Karpas-422 (cell line): ENCODE measurements around the gene USP25. TPM values are rescaled to one million over a fixed set of nuclear protein-coding genes. Genes with fewer than 3 reads are reported as not detected.

Experiments used
- DNase-seq: peaks from one replicate; pipeline ENCODE4 v3.0.0-alpha.2; 2015
- H2AFZ ChIP-seq: fragments of 200-600 bp; sonication (generic); 2 replicates; pipeline ENCODE4 v1.6.1; 2014; ENCODE audit warnings: antibody characterized with exemption, low read length, mixed read lengths
- H3K27ac ChIP-seq: fragments of 200-600 bp; sonication (generic); 2 replicates; pipeline ENCODE4 v1.5.1; 2014; ENCODE audit warnings: mild to moderate bottlenecking, low read length, moderate library complexity
- H3K27me3 ChIP-seq: fragments of 200-600 bp; sonication (generic); 2 replicates; pipeline ENCODE4 v1.6.1; 2014; ENCODE audit warnings: low read length, mixed read lengths
- H3K36me3 ChIP-seq: fragments of 200-600 bp; sonication (generic); 2 replicates; pipeline ENCODE4 v1.6.1; 2014; ENCODE audit warnings: low read length, mixed read lengths; ENCODE audit not compliant: insufficient read depth
- H3K4me1 ChIP-seq: fragments of 200-600 bp; sonication (generic); 2 replicates; pipeline ENCODE4 v1.6.1; 2014; ENCODE audit warnings: mild to moderate bottlenecking, low read length, mixed read lengths
- H3K4me2 ChIP-seq: fragments of 200-600 bp; sonication (generic); 2 replicates; pipeline ENCODE4 v1.6.1; 2014; ENCODE audit warnings: low read length, low read depth, mild to moderate bottlenecking; ENCODE audit not compliant: poor library complexity, severe bottlenecking
- H3K4me3 ChIP-seq: fragments of 200-600 bp; sonication (generic); 2 replicates; pipeline ENCODE4 v1.5.1; 2014; ENCODE audit warnings: mild to moderate bottlenecking, antibody characterized with exemption, low read length, mixed read lengths
- H3K79me2 ChIP-seq: fragments of 200-600 bp; sonication (generic); 2 replicates; pipeline ENCODE4 v1.6.1; 2014; ENCODE audit warnings: mild to moderate bottlenecking, low read length, mixed read lengths
- H3K9ac ChIP-seq: fragments of 200-600 bp; sonication (generic); 2 replicates; pipeline ENCODE4 v1.6.0; 2014; ENCODE audit warnings: low read length
- H3K9me2 ChIP-seq: fragments of 200-600 bp; sonication (generic), shearing (Covaris generic); replicated peaks from 2 replicates; pipeline ENCODE4 v1.6.0; 2014; ENCODE audit warnings: mild to moderate bottlenecking, low read length, moderate library complexity; ENCODE audit not compliant: insufficient read depth
- H3K9me3 ChIP-seq: fragments of 300-700, 200-600 bp; sonication (generic); 2 replicates; pipeline ENCODE4 v1.6.1; 2014; ENCODE audit warnings: low read length, mixed read lengths
- H4K20me1 ChIP-seq: fragments of 200-600 bp; sonication (generic); 2 replicates; pipeline ENCODE4 v1.6.1; 2014; ENCODE audit warnings: mild to moderate bottlenecking, antibody characterized with exemption, low read length, low read depth; ENCODE audit not compliant: insufficient read depth
- total RNA-seq: library from RNA; depleted of rRNA; stranded (reverse); fragments of >200 nt; shearing (Covaris generic); gene quantifications from 2 replicates; pipeline ENCODE4 v1.2.3, GENCODE V29; 2014; ENCODE audit warnings: low replicate concordance

USP25 gene
- total RNA-seq, 1 experiment from 2014 or later, result 120 TPM

DNA sequence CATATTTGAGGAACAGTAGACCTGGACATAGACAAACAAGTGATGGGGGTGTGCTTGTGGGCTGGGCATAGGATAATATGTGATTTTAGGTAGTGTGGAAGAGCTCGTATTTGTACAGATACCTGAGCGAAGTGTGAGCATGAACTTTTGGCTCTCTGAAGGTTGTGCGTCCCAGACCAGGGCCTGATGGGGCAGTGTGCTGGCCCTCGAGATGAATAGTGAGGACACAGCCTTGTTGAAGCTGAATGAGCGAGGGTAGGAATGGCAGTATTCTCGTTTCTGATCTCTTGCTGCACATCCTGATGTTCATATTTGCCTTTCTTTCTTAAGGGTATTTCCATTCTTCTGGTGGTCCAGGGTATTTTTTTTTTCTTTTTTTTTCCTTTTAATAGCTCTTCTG, 41.5 kb downstream of the USP25 start:
- Histone ChIP-seq H3K9me3 (no peaks in the 10 kb centered on the region), H3K36me3 (peaks cover 21% of the 10 kb centered on the region), H3K4me2 (no peak overlapping the region), H3K4me3 (no peak overlapping the region), H3K9ac (no peak overlapping the region), H3K79me2 (peaks cover 99% of the 10 kb centered on the region), H3K9me2 (no peaks in the 10 kb centered on the region), H3K27me3 (no peaks in the 10 kb centered on the region), H3K27ac (no peak overlapping the region), H2AFZ (no peak overlapping the region), H3K4me1 (no peaks in the 10 kb centered on the region; the same call in 1 of the 2 replicates), H4K20me1 (no peaks in the 10 kb centered on the region)
- no peak for DNase-seq

DNA sequence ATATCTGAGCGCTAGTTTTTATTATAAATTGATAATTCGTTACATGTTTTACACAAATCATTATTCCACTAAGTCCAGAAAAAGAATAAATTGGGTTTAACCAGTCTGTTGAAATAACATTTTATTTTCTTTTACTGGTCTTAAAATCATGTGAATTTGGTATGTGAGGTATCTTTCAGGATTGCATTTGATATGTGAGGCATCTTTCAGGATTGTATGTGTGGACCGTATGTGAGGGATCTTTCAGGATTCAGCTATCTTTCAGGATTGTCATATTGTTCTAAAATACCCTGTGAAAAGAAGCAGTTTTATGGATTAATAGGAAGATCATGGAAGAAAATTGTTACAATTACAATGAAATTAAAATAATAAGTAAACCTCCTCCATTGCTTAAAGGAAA, 42.9 kb downstream of the USP25 start:
- H3K9me2 ChIP-seq, result no peaks in the 10 kb centered on the region
- peaks cover 99% of the 10 kb centered on the region for H3K79me2 ChIP-seq
- no peak overlapping the region for H3K4me3 ChIP-seq
- H3K36me3 ChIP-seq, result peaks cover 26% of the 10 kb centered on the region
- no peak overlapping the region for H3K27ac ChIP-seq
- H3K4me2 ChIP-seq, result no peak overlapping the region
- no peaks in the 10 kb centered on the region for H3K27me3 ChIP-seq
- no peaks in the 10 kb centered on the region for H3K9me3 ChIP-seq
- DNase-seq, result no peak
- H2AFZ ChIP-seq, result no peak overlapping the region
- no peak overlapping the region for H3K9ac ChIP-seq
- no peaks in the 10 kb centered on the region; the same call in 1 of the 2 replicates for H3K4me1 ChIP-seq
- H4K20me1 ChIP-seq, result no peaks in the 10 kb centered on the region

GRCh38 chr21:15774590-15774989, 44.8 kb downstream of the USP25 start:
- no peaks in the 10 kb centered on the region for H3K9me2 ChIP-seq
- H3K36me3 ChIP-seq, result peaks cover 25% of the 10 kb centered on the region
- H3K9me3 ChIP-seq, result no peaks in the 10 kb centered on the region
- no peak overlapping the region for H3K27ac ChIP-seq
- no peak overlapping the region for H2AFZ ChIP-seq
- no peak overlapping the region for H3K4me3 ChIP-seq
- no peak overlapping the region for H3K9ac ChIP-seq
- H3K79me2 ChIP-seq, result peaks cover 95% of the 10 kb centered on the region
- H3K4me2 ChIP-seq, result no peak overlapping the region
- DNase-seq, result no peak
- H3K27me3 ChIP-seq, result no peaks in the 10 kb centered on the region
- no peaks in the 10 kb centered on the region for H4K20me1 ChIP-seq
- H3K4me1 ChIP-seq, result no peaks in the 10 kb centered on the region; the same call in 1 of the 2 replicates

DNA sequence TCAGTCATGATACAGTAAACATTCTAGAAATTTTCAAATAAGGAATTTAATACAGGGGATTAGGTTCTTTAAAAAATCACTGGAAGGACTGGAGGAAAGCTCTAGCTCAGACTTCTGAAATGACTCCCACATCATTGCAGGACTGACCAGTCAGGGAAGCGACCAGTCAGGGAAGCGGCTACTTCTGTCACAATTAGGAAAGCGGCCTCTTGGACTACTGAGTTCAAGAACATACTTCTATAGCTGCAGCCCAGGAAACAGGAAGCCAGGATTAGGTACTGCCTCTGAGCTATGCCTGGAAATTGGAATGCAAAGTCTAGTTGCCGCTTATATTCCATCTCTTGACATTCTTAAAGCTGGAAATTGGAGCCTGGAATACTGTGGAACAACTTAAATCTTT, 45.5 kb downstream of the USP25 start:
- Histone ChIP-seq H4K20me1 (no peaks in the 10 kb centered on the region), H3K27me3 (no peaks in the 10 kb centered on the region), H2AFZ (no peak overlapping the region), H3K9me2 (no peaks in the 10 kb centered on the region), H3K4me2 (no peak overlapping the region), H3K9ac (no peak overlapping the region), H3K4me3 (no peak overlapping the region), H3K36me3 (peaks cover 25% of the 10 kb centered on the region), H3K79me2 (peaks cover 95% of the 10 kb centered on the region), H3K9me3 (no peaks in the 10 kb centered on the region), H3K4me1 (no peaks in the 10 kb centered on the region; the same call in 1 of the 2 replicates), H3K27ac (no peak overlapping the region)
- no peak for DNase-seq

DNA sequence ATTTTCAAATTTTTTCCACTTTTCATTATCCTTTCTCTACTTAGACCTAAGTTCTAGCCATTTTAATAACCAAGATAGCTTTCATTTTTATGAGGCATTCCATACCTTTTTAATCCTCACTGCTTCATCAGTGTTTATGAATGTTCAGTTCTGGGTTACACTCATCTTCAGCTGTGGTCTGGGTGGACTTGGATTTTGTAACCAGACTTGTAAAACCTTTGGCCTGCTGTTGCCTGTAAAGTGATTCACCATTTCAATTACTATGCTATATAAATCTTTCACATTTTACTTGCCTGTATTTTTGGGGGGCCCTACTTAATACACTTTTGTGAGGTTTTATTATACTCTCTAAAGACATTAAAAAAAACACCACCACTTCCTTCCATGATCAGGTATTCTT, 46.2 kb downstream of the USP25 start:
- Histone ChIP-seq H3K36me3 (peaks cover 31% of the 10 kb centered on the region), H2AFZ (no peak overlapping the region), H3K4me3 (no peak overlapping the region), H3K4me1 (no peaks in the 10 kb centered on the region), H3K9ac (no peak overlapping the region), H3K4me2 (no peak overlapping the region), H3K9me3 (no peaks in the 10 kb centered on the region), H4K20me1 (no peaks in the 10 kb centered on the region), H3K79me2 (peaks cover 95% of the 10 kb centered on the region), H3K27ac (no peak overlapping the region), H3K9me2 (no peaks in the 10 kb centered on the region), H3K27me3 (no peaks in the 10 kb centered on the region)
- DNase-seq, result no peak

DNA sequence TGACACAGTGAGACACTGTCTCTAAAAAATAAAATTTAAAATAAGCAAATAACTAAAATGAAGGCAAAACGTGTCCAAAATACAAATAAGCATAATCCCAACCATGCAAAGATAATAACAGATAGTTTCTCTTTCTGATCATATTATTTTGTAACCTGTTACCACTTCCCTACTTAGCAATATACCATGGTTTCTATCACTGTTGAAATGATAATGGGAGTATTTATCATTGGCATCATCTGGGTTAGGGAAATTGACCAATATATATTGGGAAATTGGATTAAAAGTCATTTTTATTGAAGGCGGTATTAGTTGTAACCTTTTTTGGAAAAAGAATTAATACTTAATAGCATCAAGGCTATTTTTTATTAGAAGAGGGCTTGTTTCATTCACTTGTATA, 47.0 kb downstream of the USP25 start:
- Histone ChIP-seq H3K9ac (no peak overlapping the region), H3K4me1 (no peaks in the 10 kb centered on the region), H3K4me2 (no peak overlapping the region), H3K9me3 (no peaks in the 10 kb centered on the region), H3K36me3 (peaks cover 39% of the 10 kb centered on the region), H3K79me2 (peaks cover 92% of the 10 kb centered on the region), H3K27ac (no peak overlapping the region), H4K20me1 (no peaks in the 10 kb centered on the region), H3K27me3 (no peaks in the 10 kb centered on the region), H3K9me2 (no peaks in the 10 kb centered on the region), H3K4me3 (no peak overlapping the region), H2AFZ (no peak overlapping the region)
- DNase-seq, result no peak

DNA sequence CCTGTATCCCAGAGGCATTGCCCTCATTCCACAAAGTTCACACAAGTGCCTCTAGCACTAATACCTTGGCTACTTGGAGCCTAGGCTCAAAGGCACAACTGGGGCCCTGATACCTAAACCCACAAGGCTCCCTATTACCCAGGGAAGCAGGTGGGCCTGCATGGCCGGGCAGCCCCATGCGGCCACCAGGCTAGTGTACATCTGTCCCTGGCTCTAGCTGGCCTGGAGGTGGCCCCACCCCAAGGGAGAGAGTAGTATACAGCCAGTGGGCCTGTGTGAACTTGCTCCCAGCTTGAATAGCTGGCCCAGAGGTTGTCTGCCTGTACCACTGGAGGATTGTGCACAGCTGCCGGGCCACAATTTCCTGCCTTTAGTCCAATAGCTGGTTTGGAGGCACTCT, 52.2 kb downstream of the USP25 start:
- Histone ChIP-seq H3K36me3 (peaks cover 32% of the 10 kb centered on the region), H3K4me1 (no peaks in the 10 kb centered on the region), H3K9ac (no peak overlapping the region), H3K9me2 (no peaks in the 10 kb centered on the region), H3K27ac (no peak overlapping the region), H3K4me2 (no peak overlapping the region), H3K27me3 (no peaks in the 10 kb centered on the region), H3K4me3 (no peak overlapping the region), H3K9me3 (no peaks in the 10 kb centered on the region), H3K79me2 (peaks cover 77% of the 10 kb centered on the region), H2AFZ (no peak overlapping the region), H4K20me1 (no peaks in the 10 kb centered on the region)
- DNase-seq, result no peak

DNA sequence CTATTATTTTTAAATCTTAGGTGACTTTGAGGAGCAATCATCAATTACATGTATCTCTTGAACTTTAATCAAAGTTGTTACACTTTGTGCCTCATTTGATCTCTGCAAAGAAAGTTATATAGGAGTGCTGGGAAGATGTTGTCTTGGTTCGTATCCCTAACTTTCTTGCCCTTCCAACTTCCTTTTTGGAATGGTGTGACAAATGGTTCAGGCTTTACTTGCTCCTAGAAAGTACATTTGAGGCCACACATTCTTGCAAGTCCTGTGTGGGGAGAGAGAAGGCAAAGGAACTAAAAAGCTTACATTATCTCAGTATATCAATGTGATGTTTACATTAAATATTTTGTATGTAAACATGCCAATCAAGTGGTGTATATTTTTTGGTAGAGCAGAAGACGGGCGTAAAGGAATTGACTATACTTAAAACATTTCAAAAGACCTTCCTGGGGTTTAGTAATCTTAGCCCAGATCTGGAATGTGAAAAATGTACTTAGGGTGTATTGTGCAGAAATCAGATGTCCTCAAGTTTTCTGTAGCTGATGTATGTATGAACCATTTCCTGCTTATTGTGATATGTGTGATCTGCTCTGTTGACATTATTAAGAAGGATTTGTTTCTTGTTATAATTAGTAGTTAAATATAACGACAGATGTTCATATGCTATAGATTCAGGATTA, 59.2 kb downstream of the USP25 start:
- H3K4me1 ChIP-seq, result no peaks in the 10 kb centered on the region
- no peaks in the 10 kb centered on the region for H4K20me1 ChIP-seq
- H3K9ac ChIP-seq, result no peak overlapping the region
- H3K9me3 ChIP-seq, result no peaks in the 10 kb centered on the region
- no peak overlapping the region for H3K4me2 ChIP-seq
- no peak for DNase-seq
- H3K27ac ChIP-seq, result no peak overlapping the region
- no peaks in the 10 kb centered on the region for H3K9me2 ChIP-seq
- peaks cover 8% of the 10 kb centered on the region; the same call in 1 of the 2 replicates for H3K36me3 ChIP-seq
- no peak overlapping the region for H2AFZ ChIP-seq
- H3K4me3 ChIP-seq, result no peak overlapping the region
- H3K79me2 ChIP-seq, result peaks cover 93% of the 10 kb centered on the region
- H3K27me3 ChIP-seq, result no peaks in the 10 kb centered on the region
